NCI-H2171 treated with DMSO at 0.1 percent for 48 hours (cell line): ENCODE measurements around the gene LY6G5B.

Experiments
- DNase-seq: peaks from one replicate; lab custom pipeline; 2025; lab: John Stamatoyannopoulos, UW

LY6G5B gene

GRCh38 chr6:31715022-31715958 is 45.5 kb downstream of the LY6G5B start, which contains the start of gene LY6G6D:
TSS of gene LY6G6D (plus strand) at chr6:31715348. CDS start at chr6:31715356, 8 bp downstream.
- peak; percentile 58 for DNase-seq

- no peak for DNase-seq
Observed at GRCh38 chr6:31717499-31718222, 47.9 kb downstream of the LY6G5B start.

- DNase-seq: no peak
Observed at GRCh38 chr6:31718265-31718664, 48.5 kb downstream of the LY6G5B start.

- DNase-seq: no peak
Observed at GRCh38 chr6:31719001-31719400, 49.2 kb downstream of the LY6G5B start.

- no peak for DNase-seq
Observed at GRCh38 chr6:31720196-31720770, 50.5 kb downstream of the LY6G5B start.

- no peak for DNase-seq
Observed at GRCh38 chr6:31721351-31722020, 51.7 kb downstream of the LY6G5B start, which contains the start of gene LY6G6C. TSS of gene LY6G6C (minus strand) at chr6:31721746. CDS start at chr6:31721679, 67 bp downstream.

- DNase-seq: no peak
Observed at GRCh38 chr6:31722173-31722572, 52.4 kb downstream of the LY6G5B start.
